Activated CD8-positive, alpha-beta T cell treated with anti-CD3 and anti-CD28 coated beads, Interleukin-2, amount 10 ng/mL, durations not matched to agents 7 days and 5 days (primary cell): ENCODE results near the gene BBX. TPM values are rescaled to one million over a fixed set of nuclear protein-coding genes. Genes with fewer than 3 reads are reported as not detected.

Source experiments
- ATAC-seq: fragments of 150-1000 bp; cut with Tn5 transposase; one replicate; pipeline ENCODE4 v1.10.0; 2021; ENCODE audit warnings: moderate library complexity
- CTCF ChIA-PET: fragments of 350-600 bp; sonication (Branson Sonifier 250); formaldehyde crosslinking; loops from one replicate; lab custom pipeline; 2021; ENCODE audit warnings: antibody characterized with exemption; lab: Charles Lee
- POLR2A ChIA-PET: fragments of 350-600 bp; sonication (Branson Sonifier 250); formaldehyde crosslinking; loops from one replicate; lab custom pipeline; 2021; ENCODE audit warnings: antibody characterized with exemption; lab: Charles Lee
- DNase-seq: peaks from one replicate; pipeline ENCODE4 v3.0.0-alpha.2; 2020
- H3K27ac Mint-ChIP-seq: one replicate; pipeline ENCODE4 v1.8.0; 2021; ENCODE audit warnings: mild to moderate bottlenecking, mixed read lengths
- H3K27me3 Mint-ChIP-seq: one replicate; pipeline ENCODE4 v1.8.0; 2021; ENCODE audit warnings: low read depth, mixed read lengths
- H3K36me3 Mint-ChIP-seq: one replicate; pipeline ENCODE4 v1.8.0; 2021; ENCODE audit warnings: low read depth, mixed read lengths
- H3K4me1 Mint-ChIP-seq: one replicate; pipeline ENCODE4 v1.8.0; 2021; ENCODE audit warnings: low read depth, mixed read lengths
- H3K4me3 Mint-ChIP-seq: one replicate; pipeline ENCODE4 v1.8.0; 2021; ENCODE audit warnings: mild to moderate bottlenecking, mixed read lengths
- H3K9me3 Mint-ChIP-seq: one replicate; pipeline ENCODE4 v1.8.0; 2022; ENCODE audit warnings: mixed read lengths; ENCODE audit not compliant: insufficient read depth
- total RNA-seq, 2 experiments: library from RNA; stranded (reverse); gene quantifications; one replicate each; pipeline ENCODE4 v1.2.3, GENCODE V29; 2021

The BBX gene
- total RNA-seq, 2 experiments from 2014 or later: 27.3 to 30.1 TPM

- ChIA-PET CTCF (no interaction called here), POLR2A (no interaction called here)
- Mint-ChIP-seq H3K4me3 (no peak overlapping the region), H3K36me3 (peaks cover 13% of the 10 kb centered on the region), H3K27ac (no peak overlapping the region), H3K4me1 (no peaks in the 10 kb centered on the region), H3K9me3 (no peaks in the 10 kb centered on the region), H3K27me3 (no peaks in the 10 kb centered on the region)
- ATAC-seq (no peak), DNase-seq (no peak)
Measured at GRCh38 chr3:107718547-107718946, 195.8 kb downstream of the BBX start.

DNA sequence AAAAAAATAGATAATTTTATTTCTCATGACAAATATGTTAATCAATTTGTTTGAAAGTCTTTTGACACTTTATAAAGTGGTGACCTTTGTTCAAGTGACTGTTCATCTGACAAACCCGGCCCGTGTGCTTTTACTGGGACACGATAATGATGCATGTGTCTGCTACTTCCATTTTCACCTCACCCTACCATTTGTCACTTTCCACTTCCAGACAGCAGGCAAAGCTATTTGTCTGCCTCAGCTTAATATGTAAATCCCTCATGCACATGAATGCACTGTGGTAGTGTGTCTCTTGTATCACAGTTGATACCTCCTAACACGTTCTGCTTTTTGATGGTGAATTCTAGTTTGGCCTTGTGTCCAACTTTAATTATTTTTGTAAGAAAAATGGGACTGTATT, 204.3 kb downstream of the BBX start:
- no peaks in the 10 kb centered on the region for H3K27me3 Mint-ChIP-seq
- ChIA-PET CTCF (interaction anchor here (0.7 to 1.1 kb wide), 2 partner anchors 10 to 14 kb away, joined by 3 to 6 read pairs; no protein-coding TSS in a partner anchor), POLR2A (no interaction called here)

DNA sequence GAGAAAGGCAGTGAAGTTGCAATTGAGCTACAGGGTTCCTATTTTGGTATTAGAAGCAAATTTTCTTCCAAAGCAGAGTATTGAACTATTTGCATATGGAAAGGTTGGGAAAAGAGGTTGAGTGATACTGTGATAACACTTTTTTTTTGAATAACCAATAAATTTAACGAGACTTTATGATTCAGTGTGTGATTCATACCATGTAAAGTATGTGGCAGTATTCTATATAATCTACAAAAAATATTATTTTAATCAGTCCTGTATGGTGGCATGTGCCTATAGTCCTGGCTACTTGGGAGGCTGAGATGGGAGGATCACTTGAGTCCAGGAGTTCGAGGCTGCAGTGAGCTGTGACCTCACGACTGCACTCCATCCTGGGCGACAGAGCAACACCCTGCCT, 206.9 kb downstream of the BBX start:
- Mint-ChIP-seq H3K36me3 (peaks cover 19% of the 10 kb centered on the region), H3K27ac (no peak overlapping the region), H3K27me3 (no peaks in the 10 kb centered on the region), H3K9me3 (no peaks in the 10 kb centered on the region), H3K4me3 (no peak overlapping the region), H3K4me1 (no peaks in the 10 kb centered on the region)
- ATAC-seq: no peak
- ChIA-PET CTCF (interaction anchor here (1.9 kb wide), 1 partner anchor 53 kb away, joined by 4 read pairs; no protein-coding TSS in a partner anchor), POLR2A (no interaction called here)
- no peak for DNase-seq

More for the DNA sequence above, 204.3 kb downstream of the BBX start:
- H3K4me1 Mint-ChIP-seq: no peaks in the 10 kb centered on the region
- no peak for DNase-seq
- no peak overlapping the region for H3K27ac Mint-ChIP-seq
- H3K36me3 Mint-ChIP-seq: peaks cover 21% of the 10 kb centered on the region
- no peak overlapping the region for H3K4me3 Mint-ChIP-seq
- no peak for ATAC-seq
- H3K9me3 Mint-ChIP-seq: no peaks in the 10 kb centered on the region

GRCh38 chr3:107734317-107734716, 211.6 kb downstream of the BBX start:
- POLR2A ChIA-PET: no interaction called here
- H3K36me3 Mint-ChIP-seq: peaks cover 14% of the 10 kb centered on the region
- no peaks in the 10 kb centered on the region for H3K9me3 Mint-ChIP-seq
- no peak overlapping the region for H3K27ac Mint-ChIP-seq
- no peak overlapping the region for H3K4me3 Mint-ChIP-seq
- H3K4me1 Mint-ChIP-seq: no peaks in the 10 kb centered on the region
- ATAC-seq (no peak), DNase-seq (no peak)
- CTCF ChIA-PET: interaction anchor here (1.4 kb wide), 1 partner anchor 58 kb away, joined by 7 read pairs; no protein-coding TSS in a partner anchor
- H3K27me3 Mint-ChIP-seq: no peaks in the 10 kb centered on the region

- POLR2A ChIA-PET: interaction anchor here (1.3 kb wide), 1 partner anchor 27 kb away, joined by 4 read pairs; no protein-coding TSS in a partner anchor
- ATAC-seq: no peak
Measured at GRCh38 chr3:107737914-107738313, 215.2 kb downstream of the BBX start.

GRCh38 chr3:107738486-107739183, 215.9 kb downstream of the BBX start:
- H3K4me1 Mint-ChIP-seq: no peaks in the 10 kb centered on the region
- H3K9me3 Mint-ChIP-seq: no peaks in the 10 kb centered on the region
- DNase-seq (no peak), ATAC-seq (no peak)
- no peak overlapping the region for H3K27ac Mint-ChIP-seq
- ChIA-PET POLR2A (interaction anchor here (0.7 kb wide), 1 partner anchor 185 kb away, joined by 3 read pairs; no protein-coding TSS in a partner anchor), CTCF (interaction anchor here (1.0 to 5.0 kb wide), 3 partner anchors 62 to 165 kb away, joined by 3 to 57 read pairs (median 7); no protein-coding TSS in a partner anchor)
- no peaks in the 10 kb centered on the region for H3K27me3 Mint-ChIP-seq
- peaks cover 2% of the 10 kb centered on the region for H3K36me3 Mint-ChIP-seq
- no peak overlapping the region for H3K4me3 Mint-ChIP-seq

More at GRCh38 chr3:107737914-107738313, 215.2 kb downstream of the BBX start:
- Mint-ChIP-seq H3K4me3 (no peak overlapping the region), H3K9me3 (no peaks in the 10 kb centered on the region), H3K4me1 (no peaks in the 10 kb centered on the region), H3K27ac (no peak overlapping the region), H3K36me3 (peaks cover 6% of the 10 kb centered on the region), H3K27me3 (no peaks in the 10 kb centered on the region)
- CTCF ChIA-PET: interaction anchor here (1.1 kb wide), 1 partner anchor 77 kb away, joined by 3 read pairs; no protein-coding TSS in a partner anchor
- no peak for DNase-seq

GRCh38 chr3:107739227-107739626, 216.5 kb downstream of the BBX start:
- ChIA-PET POLR2A (no interaction called here), CTCF (interaction anchor here (1.0 to 5.0 kb wide), 3 partner anchors 63 to 165 kb away, joined by 3 to 57 read pairs (median 7); no protein-coding TSS in a partner anchor)
- Mint-ChIP-seq H3K9me3 (no peaks in the 10 kb centered on the region), H3K27ac (no peak overlapping the region), H3K27me3 (no peaks in the 10 kb centered on the region), H3K4me3 (no peak overlapping the region), H3K4me1 (no peaks in the 10 kb centered on the region), H3K36me3 (peaks cover 2% of the 10 kb centered on the region)
- no peak for ATAC-seq
- DNase-seq: no peak

DNA sequence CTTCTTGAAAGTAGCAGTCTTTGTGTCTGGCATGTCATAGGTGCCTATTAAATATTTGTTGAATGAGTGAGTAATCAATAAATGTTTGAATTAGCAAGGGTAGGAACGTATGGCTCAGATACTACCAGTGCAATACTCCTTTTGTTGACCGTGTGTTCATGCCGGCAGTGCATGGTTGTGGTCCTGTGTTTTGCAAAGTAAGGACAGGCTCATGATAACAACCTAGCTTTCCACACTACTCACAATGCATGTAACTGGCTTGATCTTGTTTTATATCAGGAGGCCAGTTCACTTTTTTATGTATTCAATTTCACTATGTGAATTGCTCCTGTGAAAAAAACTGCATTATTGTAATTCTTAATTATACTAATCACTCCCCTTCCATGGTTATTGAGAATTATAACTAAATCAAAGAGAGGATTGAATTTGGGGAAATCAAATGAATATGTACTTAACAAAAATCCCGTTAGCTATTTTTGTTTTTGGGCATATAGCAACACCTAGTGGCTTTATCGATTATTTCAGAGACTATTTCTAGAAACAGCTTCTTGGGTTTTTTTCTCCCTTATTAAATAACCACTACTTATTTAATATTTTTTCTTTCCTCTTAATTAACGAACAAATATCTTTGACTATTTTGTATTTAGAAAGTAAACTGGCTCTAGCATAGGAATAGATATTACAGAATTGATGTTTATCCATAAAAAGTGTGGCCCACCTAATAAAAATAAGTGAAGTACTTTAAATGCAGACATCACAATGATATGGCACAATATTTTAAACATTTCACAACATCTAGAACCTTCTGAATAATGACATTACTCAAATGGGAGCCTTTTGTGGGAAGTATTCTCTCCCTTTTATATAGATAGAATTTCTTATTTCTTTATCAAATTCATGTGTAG, 218.5 kb downstream of the BBX start:
- DNase-seq: no peak

DNA sequence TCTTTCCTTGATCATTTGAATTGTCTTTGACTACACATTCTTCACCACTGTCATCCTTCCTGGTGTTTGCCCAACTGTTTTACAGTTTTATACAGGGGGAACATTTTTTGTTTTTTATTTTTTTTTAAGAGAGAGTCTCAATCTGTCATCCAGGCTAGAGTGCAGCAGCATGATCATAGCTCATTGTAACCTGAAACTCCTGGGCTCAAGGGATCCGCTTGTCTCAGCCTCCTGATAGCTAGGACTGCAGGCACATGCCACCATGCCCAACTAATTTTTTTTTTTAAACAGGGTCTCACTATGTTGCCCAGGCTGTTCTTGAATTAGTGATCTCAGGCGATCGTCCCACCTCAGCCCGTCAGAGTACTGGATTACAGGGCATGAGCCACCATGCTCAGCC, 222.6 kb downstream of the BBX start:
- Mint-ChIP-seq H3K36me3 (peaks cover 5% of the 10 kb centered on the region), H3K9me3 (no peaks in the 10 kb centered on the region), H3K27ac (no peak overlapping the region), H3K4me1 (no peaks in the 10 kb centered on the region), H3K27me3 (no peaks in the 10 kb centered on the region), H3K4me3 (no peak overlapping the region)
- no peak for ATAC-seq
- ChIA-PET CTCF (interaction anchor here (1.0 to 1.5 kb wide), 3 partner anchors 68 to 87 kb away, joined by 4 to 8 read pairs (median 4); no protein-coding TSS in a partner anchor), POLR2A (interaction anchor here (0.5 kb wide), 1 partner anchor 34 kb away, joined by 4 read pairs; no protein-coding TSS in a partner anchor)
- DNase-seq: no peak

More for the DNA sequence above, 218.5 kb downstream of the BBX start:
- no peaks in the 10 kb centered on the region for H3K27me3 Mint-ChIP-seq
- H3K4me3 Mint-ChIP-seq: no peak overlapping the region
- peaks cover 5% of the 10 kb centered on the region for H3K36me3 Mint-ChIP-seq
- ATAC-seq: no peak
- POLR2A ChIA-PET: no interaction called here
- no peaks in the 10 kb centered on the region for H3K9me3 Mint-ChIP-seq
- H3K4me1 Mint-ChIP-seq: no peaks in the 10 kb centered on the region
- H3K27ac Mint-ChIP-seq: no peak overlapping the region
- CTCF ChIA-PET: interaction anchor here (0.9 to 5.0 kb wide), 9 partner anchors 11 to 167 kb away, joined by 3 to 57 read pairs (median 4); no protein-coding TSS in a partner anchor

- ATAC-seq: no peak
- POLR2A ChIA-PET: no interaction called here
Measured at GRCh38 chr3:107752202-107752990, 229.6 kb downstream of the BBX start.

DNA sequence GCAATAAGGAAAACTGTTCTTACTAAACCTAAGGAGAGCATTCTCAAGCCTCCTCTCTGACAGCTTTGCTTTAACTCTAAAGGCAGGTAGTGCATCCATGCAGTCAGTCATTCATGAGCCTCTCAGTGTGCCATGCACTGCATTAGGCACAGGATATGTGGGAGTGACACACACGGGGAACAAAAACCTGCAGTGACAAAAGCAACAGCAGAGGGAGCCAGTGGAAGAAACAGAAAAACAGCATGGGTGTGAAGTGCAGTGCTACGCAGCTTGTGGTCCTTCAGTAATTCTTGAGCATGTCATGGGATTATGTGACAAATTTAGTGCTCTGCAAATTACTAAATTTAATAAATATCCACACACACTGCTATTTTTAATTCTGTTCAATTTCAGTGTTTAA, 230.7 kb downstream of the BBX start:
- DNase-seq: peak; percentile 38
- POLR2A ChIA-PET: no interaction called here

More at GRCh38 chr3:107752202-107752990, 229.6 kb downstream of the BBX start:
- CTCF ChIA-PET: interaction anchor here (0.6 to 7.2 kb wide), 10 partner anchors 9 to 518 kb away, joined by 3 to 47 read pairs (median 4); no protein-coding TSS in a partner anchor
- Mint-ChIP-seq H3K4me3 (no peak overlapping the region), H3K4me1 (no peaks in the 10 kb centered on the region), H3K9me3 (no peaks in the 10 kb centered on the region), H3K36me3 (no peaks in the 10 kb centered on the region), H3K27me3 (no peaks in the 10 kb centered on the region), H3K27ac (no peak overlapping the region)
- DNase-seq: no peak

More for the DNA sequence above, 230.7 kb downstream of the BBX start:
- H3K27ac Mint-ChIP-seq: no peak overlapping the region
- peak; percentile 68 for ATAC-seq
- no peaks in the 10 kb centered on the region for H3K27me3 Mint-ChIP-seq
- no peaks in the 10 kb centered on the region for H3K36me3 Mint-ChIP-seq
- CTCF ChIA-PET: interaction anchor here (0.6 to 7.2 kb wide), 6 partner anchors 50 to 519 kb away, joined by 3 to 47 read pairs (median 4); no protein-coding TSS in a partner anchor
- H3K4me1 Mint-ChIP-seq: no peaks in the 10 kb centered on the region
- H3K9me3 Mint-ChIP-seq: no peaks in the 10 kb centered on the region
- H3K4me3 Mint-ChIP-seq: no peak overlapping the region
